Astrocyte (in vitro differentiated cells and primary cell): ENCODE results near the gene DNAH5.

Experiments
- CTCF ChIP-seq: IDR thresholded peaks from 2 replicates; pipeline ENCODE4 v1.5.1; 2011; ENCODE audit warnings: low read depth, mild to moderate bottlenecking, inconsistent platforms, low read length, moderate library complexity; ENCODE audit not compliant: insufficient read depth
- EZH2 ChIP-seq: IDR thresholded peaks from 2 replicates; pipeline ENCODE4 v1.6.1; 2012; ENCODE audit warnings: mild to moderate bottlenecking, low read length, inconsistent platforms; ENCODE audit not compliant: insufficient read depth

GRCh38 chr5:13939638-13940037, 4.8 kb downstream of the DNAH5 start:
- TF ChIP-seq CTCF (no peak), EZH2 (no peak)
